HCT116 (cell line): ENCODE data around the gene ARHGEF16. TPM values are rescaled to one million over a fixed set of nuclear protein-coding genes. Genes with fewer than 3 reads are reported as not detected.

Experiments used
- ATAC-seq: fragments of 200-7000 bp; cut with Tn5 transposase; 2 replicates; pipeline ENCODE4 v1.9.1; 2020; ENCODE audit warnings: mild to moderate bottlenecking, moderate library complexity
- BruUV-seq: library from RNA; stranded (reverse); fragments of 400-500 nt; replicated peaks from 2 replicates; lab custom pipeline; 2021; lab: Mats Ljungman, UMichigan
- CTCF ChIA-PET: fragments of 300-600 bp; sonication (Branson Sonifier 250); formaldehyde crosslinking; loops from one replicate; lab custom pipeline; 2021; ENCODE audit warnings: antibody characterized with exemption; lab: Charles Lee
- POLR2A ChIA-PET: fragments of 300-600, 350-600 bp; sonication (Branson Sonifier 250); formaldehyde crosslinking; loops from one replicate; lab custom pipeline; 2021; ENCODE audit warnings: antibody characterized with exemption; lab: Charles Lee
- RAD21 ChIA-PET, 2 experiments: fragments of 300-600 bp; sonication (Branson Sonifier 250); formaldehyde crosslinking; loops; one replicate each; lab custom pipeline; 2023; ENCODE audit warnings: low total read pairs in 2 of 2; ENCODE audit not compliant: uncharacterized antibody in 2 of 2, unreplicated experiment in 2 of 2, low non-redundant PET in 1 of 2; lab: Charles Lee
- DNase-seq: peaks from one replicate; pipeline ENCODE4 v3.0.0-alpha.2; 2010; ENCODE audit warnings: low read depth, low spot score
- H2AFZ ChIP-seq: fragments of 200-600 bp; shearing (Covaris generic), sonication (generic); 2 replicates; pipeline ENCODE4 v1.6.1; 2017; ENCODE audit warnings: low read depth, mixed run types, mixed read lengths, antibody characterized with exemption, low read length; ENCODE audit not compliant: poor library complexity, severe bottlenecking
- H3K27ac ChIP-seq: 2 replicates; pipeline ENCODE4 v1.5.1; 2012; ENCODE audit warnings: low read depth, low read length
- H3K27me3 ChIP-seq: fragments of 200-600 bp; sonication (generic); 2 replicates; pipeline ENCODE4 v1.6.1; 2016; ENCODE audit warnings: mixed run types, low read length, mixed read lengths; ENCODE audit not compliant: insufficient read depth
- H3K36me3 ChIP-seq, 2 experiments: fragments of 200-500 bp in 1 of 2; fragments of 200-600 bp in 1 of 2; sonication (Bioruptor generic) in 1 of 2; sonication (generic) in 1 of 2; 2 replicates each; pipeline versions ENCODE4 v1.5.1 to v1.6.1; 2014 to 2016; ENCODE audit warnings: low read length in 2 of 2, inconsistent platforms in 1 of 2, mixed read lengths in 1 of 2, mixed run types in 1 of 2; ENCODE audit not compliant: insufficient read depth in 2 of 2, control insufficient read depth in 1 of 2
- H3K4me1 ChIP-seq, 2 experiments: fragments of 200-600 bp in 1 of 2; sonication (generic) in 1 of 2; 2 replicates each; pipeline versions ENCODE4 v1.5.1 to v1.6.1; 2012 to 2017; ENCODE audit warnings: low read length in 2 of 2, inconsistent platforms in 1 of 2, mild to moderate bottlenecking in 1 of 2, mixed read lengths in 1 of 2, mixed run types in 1 of 2, moderate library complexity in 1 of 2; ENCODE audit not compliant: insufficient read depth in 2 of 2, control insufficient read depth in 1 of 2
- H3K4me2 ChIP-seq: fragments of 200-600 bp; sonication (generic); 2 replicates; pipeline ENCODE4 v1.6.1; 2017; ENCODE audit warnings: mixed run types, low read length, mixed read lengths
- H3K4me3 ChIP-seq, 2 experiments: fragments of 200-600 bp in 1 of 2; sonication (generic) in 1 of 2; replicated peaks in 1 of 2; 2 replicates each; pipeline ENCODE4 v1.5.1; 2011 to 2016; ENCODE audit warnings: low read length in 2 of 2, control low read depth in 1 of 2, low read depth in 1 of 2, mild to moderate bottlenecking in 1 of 2, mixed read lengths in 1 of 2, mixed run types in 1 of 2
- H3K79me2 ChIP-seq: fragments of 200-600 bp; sonication (generic); 2 replicates; pipeline ENCODE4 v1.6.1; 2017; ENCODE audit warnings: mild to moderate bottlenecking, mixed run types, low read length, moderate library complexity, mixed read lengths; ENCODE audit not compliant: insufficient read depth
- H3K9ac ChIP-seq: fragments of 200-600 bp; sonication (generic); 2 replicates; pipeline ENCODE4 v1.6.1; 2016; ENCODE audit warnings: low read length, mixed read lengths
- H3K9me2 ChIP-seq: fragments of 200-600 bp; sonication (generic), shearing (Covaris generic); 2 replicates; pipeline ENCODE4 v1.6.1; 2017; ENCODE audit warnings: mixed run types, mild to moderate bottlenecking, moderate library complexity; ENCODE audit not compliant: insufficient read depth
- H3K9me3 ChIP-seq, 2 experiments: fragments of 200-500 bp in 1 of 2; fragments of 200-600 bp in 1 of 2; sonication (Bioruptor generic) in 1 of 2; sonication (generic) in 1 of 2; 2 replicates each; pipeline ENCODE4 v1.6.1; 2014 to 2017; ENCODE audit warnings: low read length in 2 of 2, mixed read lengths in 2 of 2, inconsistent platforms in 1 of 2, low read depth in 1 of 2, mild to moderate bottlenecking in 1 of 2, mixed run types in 1 of 2, moderate library complexity in 1 of 2; ENCODE audit not compliant: control insufficient read depth in 1 of 2, insufficient read depth in 1 of 2
- H4K20me1 ChIP-seq: fragments of 200-600 bp; sonication (generic), shearing (Covaris generic); 2 replicates; pipeline ENCODE4 v1.6.1; 2017; ENCODE audit warnings: mixed run types, mild to moderate bottlenecking, moderate library complexity; ENCODE audit not compliant: insufficient read depth
- ATF3 ChIP-seq: IDR thresholded peaks from 2 replicates; pipeline ENCODE4 v1.6.1; 2012
- CBX3 ChIP-seq: IDR thresholded peaks from 2 replicates; pipeline ENCODE4 v1.6.1; 2012; ENCODE audit warnings: low read depth
- EZH2 ChIP-seq: fragments of 200-600 bp; sonication (generic); IDR thresholded peaks from 2 replicates; pipeline ENCODE4 v1.6.1; 2017; ENCODE audit warnings: antibody characterized with exemption, mixed run types
- MAX ChIP-seq: IDR thresholded peaks from 2 replicates; pipeline ENCODE4 v1.6.1; 2012
- RAD21 ChIP-seq: IDR thresholded peaks from 2 replicates; pipeline ENCODE4 v1.6.1; 2012; ENCODE audit warnings: low read depth, mild to moderate bottlenecking
- SIN3A ChIP-seq: IDR thresholded peaks from 2 replicates; pipeline ENCODE4 v1.6.1; 2012; ENCODE audit warnings: low read depth
- SRF ChIP-seq: IDR thresholded peaks from 2 replicates; pipeline ENCODE4 v1.6.1; 2012; ENCODE audit warnings: low read depth
- TCF7L2 ChIP-seq: IDR thresholded peaks from 2 replicates; pipeline ENCODE4 v1.7.0; 2011; ENCODE audit warnings: borderline replicate concordance, inconsistent platforms; ENCODE audit not compliant: insufficient read depth, insufficient read length; ENCODE audit errors: extremely low read depth
- ZBTB33 ChIP-seq: IDR thresholded peaks from 2 replicates; pipeline ENCODE4 v1.6.1; 2011; ENCODE audit warnings: mild to moderate bottlenecking, low read length, moderate library complexity; ENCODE audit not compliant: insufficient replicate concordance; ENCODE audit errors: extremely low read depth
- ZFX ChIP-seq: fragments of 450-650 bp; IDR thresholded peaks from 2 replicates; pipeline ENCODE4 v1.6.1; 2017
- intact Hi-C: fragments of 100-400 bp; cut with micrococcal nuclease; formaldehyde crosslinking; loops from 2 replicates; pipeline ENCODE4 v1.10.0; 2022
- total RNA-seq: library from RNA; stranded (reverse); gene quantifications from one replicate; pipeline ENCODE4 v1.2.1, GENCODE V29; 2021; ENCODE audit not compliant: unreplicated experiment

The ARHGEF16 gene
- total RNA-seq, 1 experiment from 2014 or later: 37.4 TPM

- TF ChIP-seq RAD21: no peak
- TF ChIP-seq SRF: no peak
- no peak for TF ChIP-seq EZH2
- TF ChIP-seq ZBTB33: no peak
- TF ChIP-seq MAX: no peak
- TF ChIP-seq TCF7L2: no peak
- TF ChIP-seq SIN3A: no peak
- TF ChIP-seq CBX3: no peak
- no peak for TF ChIP-seq ZFX
- TF ChIP-seq ATF3: no peak
- no peaks in the 10 kb centered on the region for H4K20me1 ChIP-seq
- peaks cover 0 to 8% of the 10 kb centered on the region in 2 experiments; a peak in 2 of 4 replicates for H3K4me1 ChIP-seq
- H3K27me3 ChIP-seq: no peaks in the 10 kb centered on the region
- no peak overlapping the region for H3K27ac ChIP-seq
- intact Hi-C loops: no loop called here
- ChIA-PET CTCF (no interaction called here), RAD21 (no interaction called here), POLR2A (no interaction called here)
- no peak overlapping the region for H2AFZ ChIP-seq
- H3K9me3 ChIP-seq: peaks cover 8 to 11% of the 10 kb centered on the region in 2 experiments; a peak in 2 of 4 replicates
- no peaks in the 10 kb centered on the region for H3K9me2 ChIP-seq
- H3K36me3 ChIP-seq: no peaks in the 10 kb centered on the region
- no peaks in the 10 kb centered on the region for H3K79me2 ChIP-seq
- H3K4me3 ChIP-seq: no peak overlapping the region
- ATAC-seq (no peak), DNase-seq (no peak)
- no peak overlapping the region for H3K9ac ChIP-seq
- H3K4me2 ChIP-seq: no peak overlapping the region
- no TSS peak for BruUV-seq
These were observed 36.5 kb upstream of the ARHGEF16 start for GRCh38 chr1:3417934-3418333.
